Measurements from ENCODE around the gene KRT10.

Gene KRT10

GRCh38 chr17:40848583-40849235 lies 26.3 kb upstream of the KRT10 start:
- no peak overlapping the region for H3K4me3 ChIP-seq (ENCODE audit: low read length)
- no peak for TF ChIP-seq CTCF (conservative IDR thresholded peaks at IDR 0.05; ENCODE audit: low read length)

GRCh38 chr17:40846515-40847144 lies 24.2 kb upstream of the KRT10 start:
- H3K4me3 ChIP-seq (ENCODE audit: low read length), result no peak overlapping the region
- no peak for TF ChIP-seq CTCF (conservative IDR thresholded peaks at IDR 0.05; ENCODE audit: low read length)
- DNase-seq (ENCODE audit: low read depth), result no peak

More at GRCh38 chr17:40848583-40849235, 26.3 kb upstream of the KRT10 start:
- no peak for DNase-seq (ENCODE audit: low read depth)

- no peak for DNase-seq (ENCODE audit: low read depth)
- no peak overlapping the region for H3K4me3 ChIP-seq (ENCODE audit: low read length)
- TF ChIP-seq CTCF (conservative IDR thresholded peaks at IDR 0.05; ENCODE audit: low read length), result no peak
Observed at GRCh38 chr17:40844671-40845107, 22.3 kb upstream of the KRT10 start.

- H3K4me3 ChIP-seq (ENCODE audit: low read length), result no peak overlapping the region
- TF ChIP-seq CTCF (conservative IDR thresholded peaks at IDR 0.05; ENCODE audit: low read length), result no peak
- no peak for DNase-seq (ENCODE audit: low read depth)
Observed at GRCh38 chr17:40843242-40843641, 20.8 kb upstream of the KRT10 start.

- no peak for TF ChIP-seq CTCF (conservative IDR thresholded peaks at IDR 0.05; ENCODE audit: low read length)
Observed at GRCh38 chr17:40841246-40841645, 18.8 kb upstream of the KRT10 start.

GRCh38 chr17:40839194-40839593 lies 16.8 kb upstream of the KRT10 start:
- H3K4me3 ChIP-seq (ENCODE audit: low read length), result no peak overlapping the region
- DNase-seq (ENCODE audit: low read depth), result no peak
- no peak for TF ChIP-seq CTCF (conservative IDR thresholded peaks at IDR 0.05; ENCODE audit: low read length)

More at GRCh38 chr17:40841246-40841645, 18.8 kb upstream of the KRT10 start:
- DNase-seq (ENCODE audit: low read depth), result peak; percentile 46
- H3K4me3 ChIP-seq (ENCODE audit: low read length), result no peak overlapping the region

GRCh38 chr17:40836020-40836419 lies 13.6 kb upstream of the KRT10 start:
- TF ChIP-seq CTCF (conservative IDR thresholded peaks at IDR 0.05; ENCODE audit: low read length), result no peak
- no peak for DNase-seq (ENCODE audit: low read depth)
- H3K4me3 ChIP-seq (ENCODE audit: low read length), result no peak overlapping the region
